Measurements from ENCODE around the gene EBLN2.

The EBLN2 gene

GRCh38 chr3:73061416-73061815 lies at the start of gene EBLN2:
TSS of gene EBLN2 (plus strand) at chr3:73061659. CDS start at chr3:73062082, 423 bp downstream.
- H3K9me3 Mint-ChIP-seq, result no peaks in the 10 kb centered on the region
- no peak within 1 kb of the TSS for H3K27ac Mint-ChIP-seq

GRCh38 chr3:73018298-73018697 lies 43.2 kb upstream of the EBLN2 start:
- H3K4me3 Mint-ChIP-seq, result no peak overlapping the region
- peaks cover 60% of the 10 kb centered on the region for H3K4me1 Mint-ChIP-seq
- H3K9me3 Mint-ChIP-seq, result no peaks in the 10 kb centered on the region
- ATAC-seq, result no peak
- no peak overlapping the region for H3K27ac Mint-ChIP-seq
- peaks cover 34% of the 10 kb centered on the region for H3K36me3 Mint-ChIP-seq
- no peaks in the 10 kb centered on the region for H3K27me3 Mint-ChIP-seq

More at GRCh38 chr3:73061416-73061815, at the start of gene EBLN2:
- peaks cover 1% of the 10 kb centered on the region for H3K4me1 Mint-ChIP-seq
- no peak within 1 kb of the TSS for H3K4me3 Mint-ChIP-seq
- ATAC-seq, result no peak
- H3K36me3 Mint-ChIP-seq, result peaks cover 28% of the 10 kb centered on the region
- no peaks in the 10 kb centered on the region for H3K27me3 Mint-ChIP-seq

GRCh38 chr3:73018790-73019441 lies 42.5 kb upstream of the EBLN2 start:
- H3K4me3 Mint-ChIP-seq, result no peak overlapping the region
- no peak for ATAC-seq
- peaks cover 60% of the 10 kb centered on the region for H3K4me1 Mint-ChIP-seq
- H3K27me3 Mint-ChIP-seq, result no peaks in the 10 kb centered on the region
- H3K36me3 Mint-ChIP-seq, result peaks cover 34% of the 10 kb centered on the region
- H3K9me3 Mint-ChIP-seq, result no peaks in the 10 kb centered on the region
- no peak overlapping the region for H3K27ac Mint-ChIP-seq

- ATAC-seq, result no peak
- Mint-ChIP-seq H3K4me3 (no peak overlapping the region), H3K4me1 (peaks cover 70% of the 10 kb centered on the region), H3K9me3 (no peaks in the 10 kb centered on the region), H3K36me3 (peaks cover 16% of the 10 kb centered on the region), H3K27me3 (no peaks in the 10 kb centered on the region), H3K27ac (no peak overlapping the region)
Measured at GRCh38 chr3:73021301-73021835, 40.1 kb upstream of the EBLN2 start.

- Mint-ChIP-seq H3K4me1 (peaks cover 72% of the 10 kb centered on the region), H3K36me3 (peaks cover 20% of the 10 kb centered on the region)
Measured at GRCh38 chr3:73024836-73025235, 36.6 kb upstream of the EBLN2 start.

GRCh38 chr3:73026111-73026759 lies 35.2 kb upstream of the EBLN2 start:
- no peaks in the 10 kb centered on the region for H3K9me3 Mint-ChIP-seq
- H3K36me3 Mint-ChIP-seq, result peaks cover 21% of the 10 kb centered on the region
- H3K4me3 Mint-ChIP-seq, result no peak overlapping the region
- no peaks in the 10 kb centered on the region for H3K27me3 Mint-ChIP-seq
- H3K27ac Mint-ChIP-seq, result no peak overlapping the region
- no peak for ATAC-seq
- H3K4me1 Mint-ChIP-seq, result peaks cover 75% of the 10 kb centered on the region

More at GRCh38 chr3:73024836-73025235, 36.6 kb upstream of the EBLN2 start:
- Mint-ChIP-seq H3K27me3 (no peaks in the 10 kb centered on the region), H3K27ac (no peak overlapping the region), H3K4me3 (no peak overlapping the region), H3K9me3 (no peaks in the 10 kb centered on the region)
- ATAC-seq, result no peak

- no peak overlapping the region for H3K4me3 Mint-ChIP-seq
- peaks cover 21% of the 10 kb centered on the region for H3K36me3 Mint-ChIP-seq
- no peak overlapping the region for H3K27ac Mint-ChIP-seq
- H3K27me3 Mint-ChIP-seq, result no peaks in the 10 kb centered on the region
- ATAC-seq, result no peak
- H3K4me1 Mint-ChIP-seq, result peaks cover 73% of the 10 kb centered on the region
- no peaks in the 10 kb centered on the region for H3K9me3 Mint-ChIP-seq
Measured at GRCh38 chr3:73026760-73027113, 34.7 kb upstream of the EBLN2 start.

- H3K4me1 Mint-ChIP-seq, result peaks cover 78% of the 10 kb centered on the region
- H3K4me3 Mint-ChIP-seq, result no peak overlapping the region
- ATAC-seq, result no peak
- H3K27ac Mint-ChIP-seq, result peak overlapping the region; percentile 2
- no peaks in the 10 kb centered on the region for H3K27me3 Mint-ChIP-seq
- H3K36me3 Mint-ChIP-seq, result peaks cover 21% of the 10 kb centered on the region
- H3K9me3 Mint-ChIP-seq, result no peaks in the 10 kb centered on the region
Measured at GRCh38 chr3:73028803-73029202, 32.7 kb upstream of the EBLN2 start.

- peaks cover 81% of the 10 kb centered on the region for H3K4me1 Mint-ChIP-seq
- no peak for ATAC-seq
- H3K4me3 Mint-ChIP-seq, result no peak overlapping the region
- H3K27ac Mint-ChIP-seq, result peak overlapping the region; percentile 2
- no peaks in the 10 kb centered on the region for H3K9me3 Mint-ChIP-seq
- no peaks in the 10 kb centered on the region for H3K27me3 Mint-ChIP-seq
- peaks cover 25% of the 10 kb centered on the region for H3K36me3 Mint-ChIP-seq
Measured at GRCh38 chr3:73029321-73029796, 32.1 kb upstream of the EBLN2 start.

GRCh38 chr3:73030073-73030597 lies 31.3 kb upstream of the EBLN2 start:
- H3K27ac Mint-ChIP-seq, result peak overlapping the region; percentile 2
- H3K9me3 Mint-ChIP-seq, result no peaks in the 10 kb centered on the region
- no peak overlapping the region for H3K4me3 Mint-ChIP-seq
- no peak for ATAC-seq
- H3K27me3 Mint-ChIP-seq, result no peaks in the 10 kb centered on the region
- peaks cover 81% of the 10 kb centered on the region for H3K4me1 Mint-ChIP-seq
- H3K36me3 Mint-ChIP-seq, result peaks cover 33% of the 10 kb centered on the region

GRCh38 chr3:73031573-73032103 lies 29.8 kb upstream of the EBLN2 start:
- Mint-ChIP-seq H3K4me1 (peaks cover 82% of the 10 kb centered on the region), H3K36me3 (peaks cover 34% of the 10 kb centered on the region), H3K27ac (no peak overlapping the region), H3K9me3 (no peaks in the 10 kb centered on the region), H3K27me3 (no peaks in the 10 kb centered on the region), H3K4me3 (no peak overlapping the region)
- no peak for ATAC-seq

GRCh38 chr3:73036694-73037591 lies 24.5 kb upstream of the EBLN2 start:
- ATAC-seq, result no peak
- Mint-ChIP-seq H3K36me3 (peaks cover 31% of the 10 kb centered on the region), H3K4me1 (peaks cover 91% of the 10 kb centered on the region)

GRCh38 chr3:73041537-73041936 lies 19.9 kb upstream of the EBLN2 start:
- no peaks in the 10 kb centered on the region for H3K27me3 Mint-ChIP-seq
- H3K9me3 Mint-ChIP-seq, result no peaks in the 10 kb centered on the region
- ATAC-seq, result no peak
- peak overlapping the region; percentile 30 for H3K27ac Mint-ChIP-seq
- no peak overlapping the region for H3K4me3 Mint-ChIP-seq
- H3K36me3 Mint-ChIP-seq, result peaks cover 19% of the 10 kb centered on the region
- H3K4me1 Mint-ChIP-seq, result peaks cover 66% of the 10 kb centered on the region

More at GRCh38 chr3:73036694-73037591, 24.5 kb upstream of the EBLN2 start:
- no peak overlapping the region for H3K4me3 Mint-ChIP-seq
- no peaks in the 10 kb centered on the region for H3K27me3 Mint-ChIP-seq
- H3K27ac Mint-ChIP-seq, result peak overlapping the region; percentile 22
- no peaks in the 10 kb centered on the region for H3K9me3 Mint-ChIP-seq

GRCh38 chr3:73043414-73043813 lies 18.0 kb upstream of the EBLN2 start:
- peaks cover 17% of the 10 kb centered on the region for H3K36me3 Mint-ChIP-seq

More at GRCh38 chr3:73043414-73043813, 18.0 kb upstream of the EBLN2 start:
- Mint-ChIP-seq H3K9me3 (no peaks in the 10 kb centered on the region), H3K27ac (no peak overlapping the region), H3K4me1 (peaks cover 51% of the 10 kb centered on the region), H3K27me3 (no peaks in the 10 kb centered on the region), H3K4me3 (no peak overlapping the region)
- ATAC-seq, result no peak
